ENCODE results near the gene PCGF1.

DNA sequence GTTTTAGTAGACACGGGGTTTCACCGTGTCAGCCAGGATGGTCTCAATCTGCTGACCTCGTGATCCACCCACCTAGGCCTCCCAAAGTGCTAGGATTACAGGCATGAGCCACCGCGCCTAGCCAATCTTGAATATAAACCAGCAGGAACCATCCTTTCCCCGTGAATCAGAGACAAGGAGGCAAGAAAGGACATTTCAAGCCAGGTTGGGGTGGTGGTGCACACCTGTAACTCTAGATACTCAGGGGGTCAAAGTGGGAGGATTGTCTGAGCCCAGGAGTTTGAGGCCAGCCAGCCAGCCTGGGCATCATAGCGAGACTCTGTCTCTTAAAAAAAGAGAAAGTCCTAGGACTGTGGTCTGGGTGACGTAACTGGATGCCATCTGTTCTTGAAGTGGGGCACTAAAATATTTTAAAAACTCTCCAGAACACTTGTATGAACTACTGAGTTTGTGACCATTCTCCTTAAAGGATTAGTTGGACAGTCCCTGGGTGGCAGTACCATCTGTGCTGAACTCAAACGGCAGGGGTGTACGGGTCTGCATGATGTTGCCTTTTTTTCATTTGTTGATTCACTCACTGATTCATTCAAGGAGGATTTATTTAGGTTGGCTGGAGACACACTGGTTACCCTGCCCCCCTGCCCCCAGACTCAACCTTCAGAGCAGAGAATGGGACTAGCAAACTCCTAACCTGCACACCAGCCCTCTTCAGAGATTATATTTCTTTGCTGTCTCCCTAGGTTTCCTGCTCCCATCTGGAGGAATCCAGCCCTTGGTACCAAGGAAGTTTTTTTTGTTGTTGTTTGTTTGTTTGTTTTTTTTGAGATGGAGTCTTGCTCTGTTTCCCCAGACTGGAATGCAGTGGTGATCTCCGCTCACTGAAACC, 3.9 kb upstream of the PCGF1 start:
- TF ChIP-seq TAF1 (IDR thresholded peaks at IDR 0.05; ENCODE audit: borderline replicate concordance, insufficient read depth, low read length) (no peak), POLR2AphosphoS5 (IDR thresholded peaks at IDR 0.05; ENCODE audit: low read depth, low read length) (no peak)
